NCI-H82 treated with DMSO at 0.1 percent for 48 hours (cell line): ENCODE measurements around the gene LMBRD1.
A peak's percentile ranks its signal among the peaks of the same experiment; 100 is the strongest.
"Not testable (repeated sequence)": the region's sequence is repeated elsewhere in the genome, so short reads cannot be mapped to it uniquely, and the experiment has no call there.

ENCODE experiments used
- DNase-seq: peaks from one replicate; lab custom pipeline; 2025; ENCODE audit not compliant: unreplicated experiment; lab: John Stamatoyannopoulos, UW

Gene LMBRD1

DNA sequence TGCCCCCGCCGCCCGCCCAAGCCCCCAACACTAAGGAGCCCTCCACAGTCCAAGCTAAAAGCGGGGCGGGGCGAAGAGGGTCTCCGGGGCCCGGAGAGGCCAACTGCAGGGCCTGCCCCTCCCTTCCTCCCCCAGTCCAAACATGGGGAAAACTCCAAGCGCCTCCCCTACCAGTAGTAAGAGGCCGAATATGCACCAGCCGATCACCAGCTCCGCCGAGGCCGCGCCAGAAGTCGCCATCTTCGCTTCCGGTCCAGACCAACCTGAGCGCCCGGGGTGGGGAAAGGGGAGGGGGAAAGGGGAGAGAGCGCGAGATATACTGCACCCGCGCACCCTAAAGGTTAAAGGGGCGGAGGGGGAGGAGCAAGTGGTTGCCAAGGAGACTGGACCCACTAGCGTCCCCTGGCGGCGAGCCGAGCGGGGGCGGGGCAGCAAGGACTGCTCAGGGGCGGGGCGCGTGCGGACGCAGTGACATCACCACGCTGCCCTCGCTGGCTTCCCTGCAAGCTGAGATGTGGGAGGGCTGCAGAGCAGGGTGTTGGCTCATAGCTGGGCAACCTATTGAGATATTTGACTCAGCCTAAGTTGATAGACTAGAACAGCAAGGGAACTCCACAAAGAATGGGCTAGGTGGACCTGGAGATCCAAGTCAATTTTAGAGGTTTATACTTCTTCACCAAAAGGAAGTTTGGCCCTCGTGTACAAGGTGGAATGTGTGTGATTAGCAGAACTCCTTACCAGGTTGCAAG lies at the start of gene LMBRD1:
Gene LMBRD1 (minus strand): TSS at position 369 of the 749 bp plus-strand sequence. CDS start 129 bp downstream, at position 240.
- peak; percentile 82 for DNase-seq

DNA sequence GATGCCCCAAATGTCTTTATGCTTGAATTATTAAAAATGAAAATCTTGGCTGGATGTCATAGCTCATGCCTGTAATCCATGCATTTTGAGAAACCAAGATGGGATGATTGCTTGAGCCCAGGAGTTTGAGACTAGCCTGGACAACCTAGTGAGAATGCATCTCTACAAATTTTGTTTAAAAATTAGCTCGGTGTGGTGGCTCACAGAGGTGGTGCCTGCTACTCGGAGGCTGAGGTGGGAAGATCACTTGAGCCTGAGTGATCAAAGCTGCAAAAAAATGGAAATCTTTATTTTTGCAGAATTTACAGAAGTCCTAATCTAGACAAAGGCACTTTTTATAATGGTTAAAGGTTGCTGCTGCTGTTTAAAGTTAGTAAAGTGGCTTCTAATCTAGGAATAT lies 49.5 kb upstream of the LMBRD1 start:
- DNase-seq = no peak

DNA sequence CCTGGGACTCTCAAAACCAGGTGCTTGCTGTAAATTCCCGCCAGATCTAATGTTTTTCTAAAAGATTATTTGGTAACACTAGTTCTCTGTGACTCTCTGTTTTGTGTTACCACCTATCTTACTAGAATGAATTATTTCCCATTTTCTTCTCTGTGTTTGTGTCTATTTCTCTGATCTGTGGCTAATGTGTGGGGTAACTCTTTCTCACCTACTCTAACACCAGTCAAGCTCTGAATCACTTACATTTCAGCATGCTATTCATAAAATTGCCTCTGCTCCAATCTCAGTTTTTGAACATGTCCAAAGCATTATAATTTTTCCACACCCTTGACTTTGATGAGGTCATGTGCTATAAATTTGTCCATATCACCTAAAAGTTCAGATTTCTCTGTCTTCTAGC lies 46.4 kb upstream of the LMBRD1 start:
- DNase-seq = no peak

DNA sequence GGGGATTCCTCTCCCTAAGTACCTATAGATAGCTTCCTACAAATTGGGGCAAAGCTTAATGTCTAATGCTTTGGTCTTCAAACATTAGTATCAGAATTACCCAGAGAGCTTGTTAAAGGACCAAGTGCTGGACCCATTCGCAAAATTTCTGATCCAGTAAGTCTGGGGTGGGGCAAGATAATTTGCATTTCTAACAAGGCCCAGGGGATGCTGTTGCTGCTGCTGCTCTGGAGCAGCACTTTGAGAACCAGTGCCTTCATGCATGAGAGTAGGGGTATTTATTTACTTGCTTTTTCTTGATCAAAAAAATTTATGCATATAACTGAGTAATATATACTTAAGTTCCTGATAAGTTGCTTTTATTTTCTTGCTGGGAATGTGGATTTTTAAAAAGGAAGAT lies 45.1 kb upstream of the LMBRD1 start:
- no peak for DNase-seq

DNA sequence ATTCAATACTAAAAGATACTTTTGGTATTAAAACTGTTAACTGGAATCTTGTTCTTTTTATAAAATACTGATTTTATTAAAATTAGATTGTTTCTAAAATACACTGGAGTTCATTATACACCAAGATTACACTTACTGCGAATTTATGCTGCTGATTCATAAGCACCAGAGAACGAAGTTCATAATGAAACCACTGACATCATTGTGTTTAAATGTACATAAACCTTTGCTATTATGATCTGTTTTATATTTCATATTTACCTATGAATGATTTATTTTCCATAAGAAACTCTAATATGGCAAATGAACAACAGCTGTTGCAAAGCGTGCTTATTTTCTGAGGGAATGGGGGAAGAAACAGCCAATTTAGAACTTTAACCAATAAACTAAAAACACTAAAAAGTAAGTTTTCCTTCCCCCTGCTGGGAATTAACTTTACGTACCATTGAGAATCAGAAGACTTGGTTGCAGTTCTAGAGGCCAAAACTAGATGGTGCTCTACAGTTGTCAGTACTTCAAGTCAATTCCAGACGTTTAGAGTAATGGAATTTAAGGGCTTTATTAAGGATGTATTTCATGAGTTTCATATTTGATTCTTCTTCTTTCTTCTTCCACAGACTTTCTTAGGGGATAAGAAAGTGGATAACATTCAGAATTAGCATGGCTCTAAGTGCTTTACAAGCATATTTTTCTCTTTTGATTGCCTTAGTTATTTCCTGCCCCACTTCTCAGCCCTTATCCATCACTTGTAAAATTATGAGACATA lies 38.8 kb upstream of the LMBRD1 start:
- peak; percentile 52 for DNase-seq

DNA sequence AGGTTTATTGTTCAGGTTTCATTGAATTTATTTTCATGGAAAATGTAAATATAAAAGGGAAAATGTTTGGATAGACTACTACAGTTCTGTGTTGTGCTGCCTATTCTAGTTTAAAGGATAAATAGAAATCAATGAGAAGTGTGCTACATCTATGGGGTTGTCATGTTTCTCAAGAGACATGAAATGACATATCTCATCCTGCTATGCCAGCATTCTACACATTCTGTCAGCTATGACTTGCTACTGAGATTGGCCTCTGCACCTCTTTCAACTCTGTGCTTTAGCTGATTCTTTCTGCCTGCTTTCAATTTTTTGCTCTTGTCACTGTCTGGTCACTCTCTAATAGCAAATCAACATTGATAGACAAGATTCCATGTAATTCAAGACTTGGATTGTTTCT lies 35.7 kb upstream of the LMBRD1 start:
- no peak for DNase-seq

DNA sequence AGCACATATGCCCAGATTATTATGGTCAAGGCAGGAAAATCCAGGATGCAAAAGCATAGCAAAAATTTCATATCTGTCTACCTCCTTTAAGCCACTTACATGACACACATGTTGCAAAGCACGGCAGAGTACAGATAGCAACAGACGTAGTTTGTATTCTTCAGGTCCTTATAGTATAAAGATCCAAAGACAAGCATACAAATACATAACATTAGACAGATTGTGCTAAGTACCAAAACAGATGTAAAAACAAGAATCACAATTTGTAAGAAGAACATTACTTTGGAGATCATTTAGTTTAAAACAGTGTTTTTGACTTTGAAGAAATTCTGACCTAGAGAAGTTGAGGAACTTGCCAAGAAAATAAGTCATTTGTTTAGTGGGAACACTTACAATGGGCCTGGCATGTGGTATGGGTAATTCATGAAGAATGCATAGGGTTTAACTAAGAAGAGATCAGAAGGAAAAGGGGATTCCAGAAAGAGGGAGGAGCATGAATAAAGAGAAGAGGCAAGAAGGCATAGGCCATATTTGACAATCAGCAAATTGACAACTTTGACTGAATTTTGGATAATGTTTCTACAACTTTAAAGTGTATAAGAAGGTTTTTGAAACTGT lies 30.6 kb upstream of the LMBRD1 start:
- no peak for DNase-seq

DNA sequence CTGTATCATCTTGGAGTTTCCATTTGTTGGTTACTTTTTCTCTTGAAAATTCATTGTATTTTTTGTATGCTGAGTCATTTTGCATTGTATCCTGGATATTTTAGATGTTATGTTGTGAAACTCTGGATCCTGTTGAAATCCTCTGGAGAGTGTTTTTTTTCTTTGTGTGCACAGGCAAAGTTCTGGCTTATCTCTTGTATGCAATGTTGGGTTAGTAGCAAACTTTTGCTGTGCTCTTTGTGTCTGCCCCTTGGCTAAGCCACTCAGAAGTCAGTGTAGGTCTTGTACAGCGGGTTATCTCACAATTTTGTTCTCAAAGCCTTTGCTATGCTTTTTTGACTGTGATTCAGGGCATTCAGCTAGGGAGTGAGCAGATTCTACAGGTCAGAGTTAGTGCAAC lies 29.1 kb upstream of the LMBRD1 start:
- DNase-seq = no peak

DNA sequence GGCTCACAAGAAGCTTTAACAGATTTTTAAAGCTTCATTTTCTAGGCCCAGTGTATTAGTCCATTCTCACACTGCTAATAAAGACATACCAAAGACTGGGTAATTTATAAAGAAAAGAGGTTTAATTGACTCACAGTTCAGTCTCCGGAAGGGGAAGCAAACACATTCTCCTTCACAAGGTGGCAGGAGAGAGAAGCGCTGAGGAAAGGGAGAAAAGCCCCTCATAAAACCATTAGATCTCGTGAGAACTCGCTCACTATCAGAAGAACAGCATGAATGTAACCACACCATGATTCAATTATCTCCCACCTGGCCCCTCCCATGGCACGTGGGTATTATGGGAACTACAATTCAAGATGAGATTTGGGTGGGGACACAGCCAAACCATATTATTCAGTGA lies 27.5 kb upstream of the LMBRD1 start:
- DNase-seq = not testable (repeated sequence)

DNA sequence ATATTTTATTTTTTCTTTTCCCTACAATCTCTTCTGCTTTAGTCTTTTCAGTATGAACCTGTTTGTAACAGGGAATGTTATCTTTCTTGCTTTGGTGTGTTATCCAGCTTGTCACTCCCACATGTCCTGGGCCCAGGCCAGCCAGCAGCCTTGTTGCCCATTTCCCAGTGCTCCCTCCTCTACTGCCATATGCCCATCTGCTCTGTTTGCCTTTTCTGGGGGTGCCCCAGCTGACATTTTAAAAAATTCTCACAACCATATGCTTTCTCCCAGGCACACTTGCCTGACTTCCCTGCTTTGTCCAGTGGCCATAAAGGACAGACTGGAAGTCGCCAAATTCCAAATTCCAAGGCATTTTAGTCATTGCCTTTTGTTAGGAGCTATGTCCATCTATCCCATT lies 23.6 kb upstream of the LMBRD1 start:
- no peak for DNase-seq

DNA sequence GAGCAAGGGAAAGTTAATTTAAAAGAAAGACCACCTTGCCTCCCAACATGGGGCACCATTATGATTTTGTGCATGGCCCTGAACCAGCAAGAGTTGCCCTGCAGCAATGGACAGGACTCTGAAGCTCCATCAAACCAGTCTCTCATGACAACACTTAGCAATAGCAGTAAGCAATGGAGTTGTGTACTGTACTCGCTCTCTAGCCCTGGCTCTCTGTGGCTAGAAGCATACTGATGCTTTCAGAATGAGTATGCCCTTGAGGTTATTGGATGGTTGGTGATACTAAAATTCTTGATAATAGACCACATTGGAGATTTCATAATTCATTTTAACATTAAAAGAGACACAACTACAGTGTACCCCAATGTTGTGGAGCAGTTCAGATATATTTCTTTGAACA lies 23.2 kb upstream of the LMBRD1 start:
- no peak for DNase-seq

DNA sequence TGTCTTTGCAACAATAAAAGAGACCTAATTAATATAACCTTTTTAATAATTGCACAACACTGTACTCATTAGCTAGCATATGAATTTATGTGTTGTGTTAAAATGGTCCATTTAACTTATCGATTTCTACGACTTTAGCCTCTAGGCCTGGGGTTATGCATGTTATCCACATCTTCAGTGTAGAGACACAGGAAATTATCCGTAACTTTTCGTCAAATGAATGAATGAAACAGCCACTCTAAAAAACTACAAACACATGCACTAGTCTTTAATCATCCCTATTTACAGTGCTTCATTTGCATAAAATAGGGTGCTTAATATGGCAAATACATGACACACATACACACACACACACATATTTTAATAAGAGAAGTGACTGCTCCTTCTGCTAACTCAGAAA lies 22.3 kb upstream of the LMBRD1 start:
- DNase-seq = no peak

DNA sequence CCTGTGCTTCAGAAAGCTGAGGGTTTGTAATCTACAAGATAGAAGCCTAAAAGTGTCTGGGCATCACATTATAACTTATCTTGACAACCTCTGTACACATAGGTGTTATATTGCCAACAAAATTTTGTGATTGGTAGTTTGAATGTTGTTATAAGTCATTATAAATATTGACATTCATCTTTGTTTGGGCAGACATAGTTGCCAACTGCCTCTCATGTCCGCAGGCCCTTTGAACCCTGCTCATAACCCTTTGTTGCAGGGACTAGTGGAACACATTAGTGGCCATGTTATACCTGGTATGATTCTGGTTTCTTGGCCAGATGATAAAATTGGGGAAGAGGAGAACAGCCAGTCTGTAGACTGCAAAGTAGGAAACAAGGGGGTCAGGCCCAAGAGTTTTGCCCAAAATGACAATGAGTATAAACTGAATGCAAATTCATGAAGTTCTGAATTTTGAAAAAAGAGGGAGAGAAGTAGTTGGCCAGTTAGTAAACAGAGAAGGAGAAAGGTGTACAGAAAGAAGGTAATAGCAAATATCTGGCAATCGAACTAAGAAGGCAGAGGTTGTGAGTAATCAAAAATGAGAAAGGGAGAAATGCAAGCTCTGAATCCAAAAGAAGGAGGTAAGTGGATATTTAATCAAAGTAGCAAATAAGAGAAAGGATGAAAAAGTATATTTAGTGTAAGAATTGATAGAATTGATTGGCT lies 21.6 kb upstream of the LMBRD1 start:
- no peak for DNase-seq

DNA sequence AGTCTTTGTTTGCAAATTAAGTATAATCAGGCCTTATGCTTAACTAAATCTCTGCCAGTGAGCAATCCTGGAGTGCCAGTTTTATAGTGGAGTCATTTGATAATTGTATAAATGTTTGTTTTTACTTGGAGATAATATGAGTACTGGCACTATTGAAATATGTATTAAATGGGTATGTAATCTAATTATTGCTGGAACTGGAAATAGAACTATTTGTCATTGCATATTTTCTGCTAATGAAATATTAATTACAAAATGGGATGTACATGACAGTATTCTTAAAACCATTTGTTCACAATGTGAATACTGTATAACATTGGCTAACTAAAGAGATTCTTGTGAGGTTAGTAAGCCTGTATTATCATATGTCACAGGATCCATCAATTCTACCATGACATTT lies 20.5 kb upstream of the LMBRD1 start:
- no peak for DNase-seq

DNA sequence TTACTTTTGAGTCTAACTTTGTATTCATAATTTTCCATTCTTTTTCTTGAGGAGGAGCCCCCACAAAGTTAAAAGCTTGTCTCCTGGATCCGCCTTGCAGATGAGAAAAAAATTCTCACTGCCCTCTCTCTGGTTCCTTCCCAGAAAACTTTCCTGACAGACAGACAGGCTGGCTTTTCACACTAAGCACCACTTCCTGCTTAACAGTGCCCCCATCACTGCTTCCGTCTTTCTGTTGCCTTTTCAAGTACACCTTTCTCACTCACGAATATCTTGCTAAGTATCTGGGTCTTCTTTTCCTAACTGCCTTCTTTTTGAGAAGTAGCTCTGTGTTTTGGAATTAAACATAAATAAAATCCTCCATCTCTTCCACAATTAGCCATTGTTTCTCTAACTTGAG lies 19.8 kb upstream of the LMBRD1 start:
- no peak for DNase-seq

DNA sequence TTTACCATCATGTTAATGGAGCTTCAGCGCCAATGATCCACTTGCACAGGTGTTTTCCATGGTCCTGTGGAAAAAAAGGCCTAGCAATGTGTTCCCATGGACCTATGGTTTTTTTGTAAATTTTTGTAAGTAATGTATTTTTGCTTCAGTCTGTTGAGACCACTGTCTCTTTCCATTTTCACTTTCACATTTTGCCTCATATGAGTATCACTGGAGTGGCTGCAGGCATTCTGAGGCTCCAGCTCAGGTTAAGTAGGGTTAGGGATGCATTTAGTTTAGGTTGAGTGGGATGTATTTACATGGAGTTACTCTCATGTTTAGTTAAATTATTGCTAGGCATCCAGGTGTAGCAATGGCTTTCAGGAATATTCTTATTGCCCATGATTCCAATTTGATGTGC lies 19.2 kb upstream of the LMBRD1 start:
- DNase-seq = no peak

DNA sequence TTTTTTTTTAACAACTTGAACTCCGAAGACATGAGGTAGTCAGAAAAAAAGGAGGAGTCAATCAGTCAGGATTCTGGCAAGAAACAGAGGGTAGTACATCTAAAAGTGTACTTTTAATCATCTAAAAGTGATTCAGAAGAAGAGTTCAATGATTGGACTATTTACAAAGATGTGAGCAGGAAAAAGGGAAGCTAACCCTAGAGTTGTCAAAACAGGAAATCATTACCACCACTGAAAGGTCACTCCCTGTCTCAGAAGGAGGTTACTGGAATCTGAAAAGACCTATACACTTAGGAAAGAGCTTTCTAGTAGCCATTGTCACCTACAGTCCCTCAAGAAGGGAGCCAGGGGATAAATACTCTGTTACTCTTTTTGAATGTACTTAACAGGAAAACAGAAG lies 16.7 kb upstream of the LMBRD1 start:
- DNase-seq = no peak

DNA sequence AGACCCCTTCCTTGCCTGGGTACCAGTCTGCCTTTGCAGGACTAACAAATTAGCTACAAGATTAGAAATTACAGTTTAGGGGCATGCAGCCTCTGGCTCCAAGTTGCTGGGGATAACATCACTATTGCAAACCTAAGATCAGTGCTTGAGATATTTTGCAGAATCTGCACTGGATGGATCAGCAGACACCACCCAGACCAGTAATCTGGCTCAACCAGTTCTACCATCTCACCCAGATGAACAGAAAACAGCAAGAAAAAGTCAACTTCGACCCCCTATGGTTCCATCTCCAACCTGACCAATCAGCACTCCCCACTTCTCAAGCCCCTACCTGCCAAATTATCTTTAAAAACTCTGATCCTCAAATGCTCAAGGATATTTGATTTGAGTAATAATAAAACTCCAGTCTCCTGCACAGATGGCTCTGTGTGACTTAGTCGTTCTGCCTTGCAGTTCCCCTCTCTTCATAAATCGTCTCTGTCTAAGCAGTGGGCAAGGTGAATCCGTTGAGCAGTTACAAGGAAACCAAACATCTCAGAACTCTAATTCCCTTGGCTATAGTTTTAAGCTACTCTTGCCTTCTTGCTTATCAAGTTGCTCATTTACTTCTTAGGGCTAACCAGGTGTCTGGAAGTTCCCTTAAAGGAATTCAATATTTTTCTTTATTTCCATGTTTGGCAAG lies 16.1 kb upstream of the LMBRD1 start:
- DNase-seq = no peak

DNA sequence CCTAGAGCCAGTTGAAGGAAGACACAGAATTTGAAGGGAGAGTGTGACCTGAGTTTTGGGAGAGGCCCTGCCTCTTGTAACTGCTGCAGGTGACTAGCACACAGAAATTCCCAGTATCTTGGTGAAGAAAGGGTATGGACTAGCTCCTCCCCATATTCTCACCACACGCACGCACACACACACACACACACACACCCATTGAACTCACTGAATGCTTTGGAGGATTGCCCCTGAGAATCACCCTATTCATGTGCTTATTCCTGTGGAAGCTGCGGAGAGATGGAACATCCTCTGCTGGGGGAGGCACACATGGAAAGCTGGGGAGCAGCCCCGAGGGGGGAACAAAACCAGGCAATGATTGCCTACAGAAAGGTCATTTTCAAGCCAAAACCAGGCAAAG lies 6.2 kb upstream of the LMBRD1 start:
- DNase-seq = no peak

DNA sequence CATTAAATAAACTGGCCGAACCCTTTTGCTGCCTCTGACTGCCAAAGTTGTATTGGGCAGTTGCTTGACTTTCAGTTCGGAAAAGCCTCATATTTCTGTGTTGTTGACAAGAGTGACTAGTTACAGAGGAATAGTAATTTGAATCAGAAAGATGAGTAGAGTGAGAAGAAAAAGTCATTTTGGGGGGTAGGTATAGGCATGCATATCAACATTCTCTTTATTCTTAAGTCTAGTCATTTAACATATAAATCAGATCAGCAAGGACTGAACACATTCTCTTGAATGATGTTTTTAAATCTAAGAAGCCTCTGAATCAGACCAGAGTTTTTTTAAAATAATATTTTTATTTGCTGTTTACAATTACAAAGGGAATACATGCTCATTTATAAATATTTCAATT lies 4.9 kb upstream of the LMBRD1 start:
- DNase-seq = no peak

DNA sequence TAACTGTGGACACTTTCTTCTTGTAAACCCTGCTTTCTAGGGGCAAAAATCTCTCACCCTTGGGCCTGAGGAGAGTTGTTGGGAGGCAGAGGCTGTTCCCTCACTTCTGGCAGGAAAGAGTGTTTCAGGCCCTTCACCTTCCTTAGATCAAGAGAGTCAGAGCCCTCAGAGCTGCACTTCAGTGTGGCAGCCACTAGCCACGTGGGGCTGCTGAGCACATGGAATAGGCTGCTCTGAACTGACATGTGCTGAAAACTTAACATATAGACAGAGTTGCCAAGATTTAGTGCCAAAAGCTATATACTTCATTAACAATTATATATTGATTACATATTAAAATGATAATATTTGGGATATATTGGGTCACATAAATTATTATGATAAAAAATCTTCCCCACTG lies 4.4 kb upstream of the LMBRD1 start:
- no peak for DNase-seq
